PC-3 (cell line): ENCODE results near the gene ESYT3. TPM values are rescaled to one million over a fixed set of nuclear protein-coding genes. Genes with fewer than 3 reads are reported as not detected.

Experiments
- ATAC-seq: fragments of 200-7000 bp; cut with Tn5 transposase; 2 replicates; pipeline ENCODE4 v1.9.1; 2020; ENCODE audit warnings: mild to moderate bottlenecking, moderate library complexity
- BruUV-seq: library from RNA; stranded (reverse); fragments of 400-500 nt; replicated peaks from 2 replicates; lab custom pipeline; 2021; lab: Mats Ljungman, UMichigan
- CTCF ChIA-PET: fragments of 300-600 bp; sonication (Branson Sonifier 250); formaldehyde crosslinking; loops from one replicate; lab custom pipeline; 2022; ENCODE audit warnings: antibody characterized with exemption; lab: Charles Lee
- POLR2A ChIA-PET: fragments of 300-600 bp; sonication (Branson Sonifier 250); formaldehyde crosslinking; loops from one replicate; lab custom pipeline; 2022; ENCODE audit warnings: antibody characterized with exemption; ENCODE audit not compliant: unreplicated experiment; lab: Charles Lee
- DNase-seq: peaks from one replicate; pipeline ENCODE4 v3.0.0-alpha.2; 2015
- H2AFZ ChIP-seq: fragments of 300-600 bp; sonication (generic); 2 replicates; pipeline ENCODE4 v1.6.0; 2016; ENCODE audit warnings: antibody characterized with exemption, low read length
- H3F3A ChIP-seq: fragments of 300-600 bp; sonication (generic); one replicate; pipeline ENCODE4 v1.6.0; 2017; ENCODE audit warnings: antibody characterized with exemption, low read length, control low read depth, mild to moderate bottlenecking; ENCODE audit not compliant: unreplicated experiment
- H3K27ac ChIP-seq: fragments of 300-600 bp; sonication (generic); 2 replicates; pipeline ENCODE4 v1.5.1; 2016; ENCODE audit warnings: mild to moderate bottlenecking, low read length
- H3K27me3 ChIP-seq: fragments of 300-600 bp; sonication (generic); 2 replicates; pipeline ENCODE4 v1.6.1; 2016; ENCODE audit warnings: low read length, mixed read lengths
- H3K36me3 ChIP-seq: fragments of 300-600 bp; sonication (generic); 2 replicates; pipeline ENCODE4 v1.6.1; 2016; ENCODE audit warnings: low read depth, mixed run types, low read length, mixed read lengths
- H3K4me1 ChIP-seq: fragments of 300-600 bp; sonication (generic); 2 replicates; pipeline ENCODE4 v1.5.1; 2016; ENCODE audit warnings: low read length; ENCODE audit not compliant: insufficient read depth
- H3K4me2 ChIP-seq: fragments of 300-600 bp; sonication (generic); 2 replicates; pipeline ENCODE4 v1.6.0; 2016; ENCODE audit warnings: low read length
- H3K4me3 ChIP-seq: fragments of 300-600 bp; sonication (generic); 2 replicates; pipeline ENCODE4 v1.5.1; 2016; ENCODE audit warnings: mild to moderate bottlenecking, low read length, mixed read lengths
- H3K79me2 ChIP-seq: fragments of 300-600 bp; sonication (generic); 2 replicates; pipeline ENCODE4 v1.6.1; 2017; ENCODE audit warnings: low read length, mixed read lengths
- H3K9ac ChIP-seq: fragments of 300-600 bp; sonication (generic); 2 replicates; pipeline ENCODE4 v1.6.0; 2016; ENCODE audit warnings: mild to moderate bottlenecking, low read length
- H3K9me2 ChIP-seq: fragments of 300-600 bp; sonication (generic); replicated peaks from 2 replicates; pipeline ENCODE4 v1.6.1; 2016; ENCODE audit warnings: mixed run types, low read length, mixed read lengths
- H3K9me3 ChIP-seq: fragments of 300-600 bp; sonication (generic); 2 replicates; pipeline ENCODE4 v1.6.1; 2016; ENCODE audit warnings: low read length, mixed read lengths
- H4K20me1 ChIP-seq: fragments of 300-600 bp; sonication (generic); 2 replicates; pipeline ENCODE4 v1.6.1; 2016; ENCODE audit warnings: low read length, mixed read lengths
- CTCF ChIP-seq: fragments of 300-600 bp; sonication (generic); conservative IDR thresholded peaks from 2 replicates; pipeline ENCODE4 v1.5.1; 2017; ENCODE audit warnings: antibody characterized with exemption, low read depth, mild to moderate bottlenecking, low read length
- EZH2 ChIP-seq: fragments of 300-600 bp; sonication (generic); IDR thresholded peaks from one replicate; pipeline ENCODE4 v1.6.1; 2017; ENCODE audit warnings: antibody characterized with exemption, mild to moderate bottlenecking, low read length; ENCODE audit not compliant: unreplicated experiment
- EZH2phosphoT487 ChIP-seq: fragments of 300-600 bp; sonication (generic); IDR thresholded peaks from 2 replicates; pipeline ENCODE4 v1.6.1; 2018; ENCODE audit warnings: mild to moderate bottlenecking, antibody characterized with exemption, low read length, borderline replicate concordance
- intact Hi-C: fragments of 100-400 bp; cut with micrococcal nuclease; formaldehyde crosslinking; loops from 2 replicates; pipeline ENCODE4 v1.9.0; 2023
- total RNA-seq: library from RNA; depleted of rRNA; stranded (reverse); fragments of >200 nt; gene quantifications from 2 replicates; pipeline ENCODE4 v1.2.3, GENCODE V29; 2014

Gene ESYT3
- total RNA-seq, 1 experiment from 2014 or later: 1.6 TPM

GRCh38 chr3:138404121-138404520 is 30.3 kb upstream of the ESYT3 start:
- no peaks in the 10 kb centered on the region for H3K9me3 ChIP-seq
- TF ChIP-seq EZH2: no peak
- no peak for TF ChIP-seq EZH2phosphoT487
- no peak for TF ChIP-seq CTCF
- no peaks in the 10 kb centered on the region for H3K36me3 ChIP-seq
- no peak overlapping the region for H2AFZ ChIP-seq
- no peak overlapping the region for H3K4me2 ChIP-seq
- intact Hi-C loops: no loop called here
- H4K20me1 ChIP-seq: no peaks in the 10 kb centered on the region
- DNase-seq (no peak), ATAC-seq (no peak)
- CTCF ChIA-PET: no interaction called here
- no peaks in the 10 kb centered on the region for H3K9me2 ChIP-seq
- no peaks in the 10 kb centered on the region for H3K27me3 ChIP-seq
- H3K4me3 ChIP-seq: no peak overlapping the region
- no peaks in the 10 kb centered on the region for H3K4me1 ChIP-seq
- H3K9ac ChIP-seq: no peak overlapping the region
- POLR2A ChIA-PET: no interaction called here
- H3F3A ChIP-seq: no peaks in the 10 kb centered on the region
- no peaks in the 10 kb centered on the region for H3K79me2 ChIP-seq
- no TSS peak for BruUV-seq
- H3K27ac ChIP-seq: no peak overlapping the region

- H3F3A ChIP-seq: no peaks in the 10 kb centered on the region
- no peak overlapping the region for H2AFZ ChIP-seq
- no peak overlapping the region for H3K9ac ChIP-seq
- TF ChIP-seq EZH2phosphoT487: no peak
- no peak for TF ChIP-seq CTCF
- TF ChIP-seq EZH2: no peak
- H3K27me3 ChIP-seq: no peaks in the 10 kb centered on the region
- H3K27ac ChIP-seq: no peak overlapping the region
- H3K9me3 ChIP-seq: no peaks in the 10 kb centered on the region
- H3K4me2 ChIP-seq: no peak overlapping the region
- ATAC-seq (no peak), DNase-seq (no peak)
- ChIA-PET POLR2A (no interaction called here), CTCF (interaction anchor here (0.9 kb wide), 1 partner anchor 13 kb away, joined by 4 read pairs; no protein-coding TSS in a partner anchor)
- no peaks in the 10 kb centered on the region for H3K9me2 ChIP-seq
- H4K20me1 ChIP-seq: no peaks in the 10 kb centered on the region
- no peaks in the 10 kb centered on the region for H3K79me2 ChIP-seq
- no peaks in the 10 kb centered on the region for H3K36me3 ChIP-seq
- intact Hi-C loops: no loop called here
- BruUV-seq: no TSS peak
- no peaks in the 10 kb centered on the region for H3K4me1 ChIP-seq
- H3K4me3 ChIP-seq: no peak overlapping the region
Measured at GRCh38 chr3:138405001-138405400, 29.4 kb upstream of the ESYT3 start.

GRCh38 chr3:138405486-138405885 is 28.9 kb upstream of the ESYT3 start:
- Histone ChIP-seq H3K36me3 (no peaks in the 10 kb centered on the region), H4K20me1 (no peaks in the 10 kb centered on the region), H3K27me3 (no peaks in the 10 kb centered on the region), H3K9ac (no peak overlapping the region), H3K79me2 (no peaks in the 10 kb centered on the region), H3K4me2 (no peak overlapping the region), H3K27ac (no peak overlapping the region), H3F3A (no peaks in the 10 kb centered on the region), H3K4me3 (no peak overlapping the region), H3K9me2 (no peaks in the 10 kb centered on the region), H3K9me3 (no peaks in the 10 kb centered on the region), H2AFZ (no peak overlapping the region), H3K4me1 (no peaks in the 10 kb centered on the region)
- TF ChIP-seq CTCF (no peak), EZH2 (no peak), EZH2phosphoT487 (no peak)
- ATAC-seq: no peak
- ChIA-PET CTCF (interaction anchor here (0.9 kb wide), 1 partner anchor 12 kb away, joined by 4 read pairs; no protein-coding TSS in a partner anchor), POLR2A (no interaction called here)
- no peak for DNase-seq
- intact Hi-C loops: no loop called here
- no TSS peak for BruUV-seq
